NCI-H510A (cell line): ENCODE results near the gene HMGCR.

Experiments
- DNase-seq: peaks from one replicate; lab custom pipeline; 2025; lab: John Stamatoyannopoulos, UW

HMGCR gene

DNA sequence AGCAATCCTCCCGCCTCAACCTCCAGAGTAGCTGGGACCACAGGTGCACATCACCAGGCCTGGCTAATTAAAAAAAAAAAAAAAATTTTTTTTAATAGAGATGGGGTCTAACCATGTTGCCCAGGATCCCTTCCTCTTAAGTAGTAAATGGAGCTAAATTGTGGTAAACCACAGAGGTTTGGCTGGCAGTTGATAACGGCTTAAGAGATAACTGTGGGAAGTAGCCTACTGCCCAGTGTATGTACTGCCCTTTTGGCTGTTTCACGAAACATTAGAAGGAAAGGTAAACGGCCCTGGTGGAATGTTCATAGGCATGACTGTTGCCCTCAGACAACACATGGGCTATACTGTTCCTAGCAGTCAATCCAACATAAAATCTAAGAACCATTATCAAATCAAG lies 44.4 kb downstream of the HMGCR start:
- DNase-seq = no peak

DNA sequence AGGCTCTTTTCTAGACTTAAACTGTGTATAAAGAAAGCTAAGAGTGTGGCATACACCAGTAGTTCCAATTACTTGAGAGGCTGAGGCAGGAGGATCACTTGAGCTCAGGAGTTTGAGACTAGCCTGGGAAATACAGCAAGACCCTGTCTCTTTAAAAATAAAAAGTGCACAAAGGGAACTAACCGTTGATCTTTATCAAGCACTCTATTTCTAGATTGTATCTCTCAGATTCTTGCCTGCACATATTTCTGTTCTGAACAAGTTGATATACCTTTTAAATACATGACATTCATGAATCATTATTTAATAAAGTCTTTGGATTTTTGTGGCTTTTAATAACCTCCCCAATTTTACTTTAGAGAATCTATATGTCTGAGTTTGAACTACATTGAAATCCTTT lies 47.2 kb downstream of the HMGCR start:
- no peak for DNase-seq

DNA sequence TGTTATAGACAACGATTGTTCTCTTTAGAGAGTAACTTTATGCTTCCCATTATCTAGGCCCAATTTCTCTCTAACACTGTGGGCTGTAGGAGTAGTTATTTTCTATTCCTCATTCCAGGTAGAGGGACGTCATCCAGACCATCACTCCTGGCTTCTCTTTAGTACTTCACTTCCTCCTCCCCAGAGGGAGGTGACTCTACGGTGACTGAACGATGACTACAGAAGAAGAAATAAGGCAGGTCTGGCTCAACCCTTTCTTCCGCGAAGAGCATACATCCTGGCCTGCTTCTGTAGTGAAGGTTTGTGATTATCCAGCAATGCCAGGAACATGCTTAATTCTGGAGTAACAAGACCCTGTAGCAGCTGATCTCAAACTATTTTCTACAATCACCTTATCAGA lies 50.8 kb downstream of the HMGCR start:
- no peak for DNase-seq

DNA sequence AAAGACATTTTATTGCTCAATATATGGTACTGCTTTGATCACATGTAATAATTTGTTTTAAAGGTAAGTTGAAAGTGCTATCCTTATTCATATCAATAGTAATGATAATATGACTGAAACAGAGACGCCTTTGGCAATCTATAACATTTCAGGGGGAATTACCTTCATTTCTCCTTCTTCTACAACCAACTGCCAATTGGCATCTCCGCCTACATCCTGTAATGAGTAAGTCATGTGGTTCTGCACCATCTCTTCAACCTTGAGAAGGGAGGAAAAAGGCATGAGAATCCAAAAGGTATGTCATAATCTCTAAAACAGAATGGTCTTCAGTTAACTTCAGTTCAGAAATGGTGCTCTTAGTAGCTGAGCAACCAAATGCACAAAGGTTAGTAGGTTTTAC lies 52.4 kb downstream of the HMGCR start:
- no peak for DNase-seq

DNA sequence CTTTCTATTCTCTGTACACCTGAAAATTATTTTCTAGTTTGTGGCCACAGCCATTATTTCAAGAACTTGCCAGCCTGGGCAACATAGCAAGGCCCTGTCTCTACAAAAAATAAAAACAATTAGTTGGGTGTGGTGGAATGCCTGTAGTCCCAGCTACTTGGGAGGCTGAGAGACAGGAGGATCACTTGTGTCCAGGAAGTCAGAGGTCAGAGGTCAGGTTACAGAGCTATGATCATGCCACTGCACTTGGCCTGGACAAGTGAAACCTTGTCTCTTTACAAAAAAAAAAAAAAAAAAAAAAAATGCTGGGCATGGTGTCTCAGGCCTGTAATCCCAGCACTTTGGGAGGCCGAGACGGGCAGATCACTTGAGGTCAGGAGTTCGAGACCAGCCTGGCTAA lies 58.3 kb downstream of the HMGCR start:
- no peak for DNase-seq

DNA sequence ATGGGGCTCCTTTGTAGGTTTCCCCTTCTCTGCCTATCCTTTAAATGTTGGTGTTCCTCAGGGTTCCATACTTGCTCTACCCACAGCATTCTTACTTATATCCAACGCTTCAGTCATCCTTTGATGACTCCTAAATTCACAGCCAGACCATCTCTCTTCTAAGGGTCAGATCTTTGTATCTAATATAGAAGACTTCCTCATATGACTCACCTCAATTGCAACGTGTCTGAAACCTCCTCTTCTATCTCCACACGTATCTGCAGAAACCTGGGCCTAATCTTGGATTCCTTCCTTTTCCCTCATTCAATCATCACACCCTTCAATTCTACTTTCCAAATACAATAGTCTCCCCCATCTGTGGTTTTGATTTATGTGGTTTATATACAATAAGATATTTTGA lies 68.3 kb downstream of the HMGCR start:
- no peak for DNase-seq
